ENCODE data around the gene YPEL2.
A peak's percentile ranks its signal among the peaks of the same experiment; 100 is the strongest.

YPEL2 gene

DNA sequence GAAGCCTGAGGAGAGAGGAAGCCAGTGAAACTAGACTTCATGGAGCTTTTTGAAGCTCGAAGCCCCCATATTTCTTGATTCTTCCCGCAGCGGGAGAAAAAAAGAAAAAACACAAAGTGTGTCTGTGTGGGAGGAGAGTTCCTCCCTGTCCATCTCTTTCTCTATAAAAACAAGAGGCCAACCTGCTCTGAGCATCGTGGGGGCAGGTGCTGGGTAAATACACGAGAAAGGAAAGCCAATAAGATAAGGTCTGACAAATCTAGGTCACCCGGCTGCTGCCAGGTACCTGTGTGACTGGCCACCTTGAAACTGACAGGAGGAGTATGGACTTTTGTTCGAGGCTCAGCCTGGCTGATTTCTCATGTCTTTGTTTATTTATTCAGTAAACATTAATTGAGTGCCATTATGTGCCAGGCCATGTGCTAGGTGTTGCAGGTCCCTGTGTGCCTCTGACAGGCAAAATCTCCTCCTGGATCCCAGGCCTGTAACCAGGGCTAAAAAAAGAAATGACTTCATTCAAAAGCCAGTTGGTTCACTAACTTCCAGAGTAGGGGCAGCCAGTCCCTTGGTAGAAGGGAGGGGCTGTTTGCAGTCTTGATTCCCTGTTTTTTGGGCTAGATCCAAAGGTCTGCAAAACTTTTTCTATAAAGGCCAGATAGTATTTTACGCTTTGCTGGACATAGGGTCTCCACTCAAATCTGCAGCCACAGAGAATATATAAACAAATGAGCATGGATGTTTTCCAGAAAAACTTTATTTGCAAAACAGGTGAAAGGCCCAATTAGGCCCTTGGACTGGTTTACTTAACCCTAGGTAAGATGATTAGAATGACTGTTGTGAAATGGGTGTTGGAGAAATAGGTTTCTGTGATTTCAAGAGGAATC, 35.6 kb downstream of the YPEL2 start:
- Histone ChIP-seq H3K4me1 (peaks cover 0 to 100% (median 95%) of the 10 kb centered on the region in 4 donors), H3K27me3 (no peaks in the 10 kb centered on the region), H3K4me3 (peak overlapping the region in 1 of 2 donors; percentile 4), H3K9me3 (no peaks in the 10 kb centered on the region), H3K36me3 (no peaks in the 10 kb centered on the region), H3K27ac (peak overlapping the region; percentile 89)
- DNase-seq: peak; percentile 39 to 77
- intact Hi-C loops (cut with DNase I; ENCODE audit: low total_unique reads): no loop called here
- TF ChIP-seq, protein P1, sequence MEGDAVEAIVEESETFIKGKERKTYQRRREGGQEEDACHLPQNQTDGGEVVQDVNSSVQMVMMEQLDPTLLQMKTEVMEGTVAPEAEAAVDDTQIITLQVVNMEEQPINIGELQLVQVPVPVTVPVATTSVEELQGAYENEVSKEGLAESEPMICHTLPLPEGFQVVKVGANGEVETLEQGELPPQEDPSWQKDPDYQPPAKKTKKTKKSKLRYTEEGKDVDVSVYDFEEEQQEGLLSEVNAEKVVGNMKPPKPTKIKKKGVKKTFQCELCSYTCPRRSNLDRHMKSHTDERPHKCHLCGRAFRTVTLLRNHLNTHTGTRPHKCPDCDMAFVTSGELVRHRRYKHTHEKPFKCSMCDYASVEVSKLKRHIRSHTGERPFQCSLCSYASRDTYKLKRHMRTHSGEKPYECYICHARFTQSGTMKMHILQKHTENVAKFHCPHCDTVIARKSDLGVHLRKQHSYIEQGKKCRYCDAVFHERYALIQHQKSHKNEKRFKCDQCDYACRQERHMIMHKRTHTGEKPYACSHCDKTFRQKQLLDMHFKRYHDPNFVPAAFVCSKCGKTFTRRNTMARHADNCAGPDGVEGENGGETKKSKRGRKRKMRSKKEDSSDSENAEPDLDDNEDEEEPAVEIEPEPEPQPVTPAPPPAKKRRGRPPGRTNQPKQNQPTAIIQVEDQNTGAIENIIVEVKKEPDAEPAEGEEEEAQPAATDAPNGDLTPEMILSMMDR (IDR thresholded peaks at IDR 0.05): no peak

- TF ChIP-seq, protein P1 (IDR thresholded peaks at IDR 0.05): no peak
- peaks cover 0 to 100% (median 95%) of the 10 kb centered on the region in 4 donors for H3K4me1 ChIP-seq
- no peak overlapping the region for H3K4me3 ChIP-seq
- H3K9me3 ChIP-seq: no peaks in the 10 kb centered on the region
- no peaks in the 10 kb centered on the region for H3K36me3 ChIP-seq
- DNase-seq: peak in 1 of 2 donors; percentile 54
- no peaks in the 10 kb centered on the region for H3K27me3 ChIP-seq
- H3K27ac ChIP-seq: peak overlapping the region; percentile 89
- intact Hi-C loops (cut with DNase I; ENCODE audit: low total_unique reads): no loop called here
Observed at GRCh38 chr17:59367657-59368045, 36.2 kb downstream of the YPEL2 start.

DNA sequence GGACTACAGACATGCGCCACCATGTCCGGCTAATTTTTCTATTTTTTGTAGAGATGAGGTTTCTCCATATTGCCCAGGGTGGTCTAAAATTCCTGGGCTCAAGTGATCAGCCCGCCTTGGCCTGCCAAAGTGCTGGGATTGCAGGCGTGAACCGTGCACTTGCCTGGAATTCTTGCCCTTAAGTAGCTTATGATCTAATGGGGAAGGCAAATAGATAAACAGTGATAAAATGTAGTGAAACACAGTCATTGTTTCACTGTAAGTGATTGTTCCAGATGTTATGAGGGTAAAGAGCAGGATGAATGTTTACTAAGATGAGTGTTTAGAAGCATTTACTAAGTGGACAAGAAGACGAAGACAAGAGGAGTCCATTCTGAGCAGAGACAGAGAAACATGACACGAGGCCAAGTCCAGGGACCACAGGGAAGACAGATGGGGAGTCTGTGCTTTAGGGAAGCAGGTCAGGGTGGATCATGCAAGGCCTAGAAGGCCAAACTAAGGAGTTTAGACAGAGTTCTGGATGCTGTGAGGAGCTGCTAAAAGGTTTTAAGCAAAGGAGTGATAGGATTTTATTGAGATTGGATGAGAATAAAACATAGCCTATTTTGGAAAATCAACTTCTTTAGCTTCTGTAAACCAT, 36.9 kb downstream of the YPEL2 start:
- peak in 1 of 2 donors; percentile 31 for DNase-seq
- no peaks in the 10 kb centered on the region for H3K9me3 ChIP-seq
- peaks cover 0 to 100% (median 95%) of the 10 kb centered on the region in 4 donors for H3K4me1 ChIP-seq
- TF ChIP-seq, protein P1 (IDR thresholded peaks at IDR 0.05): no peak
- intact Hi-C loops (cut with DNase I; ENCODE audit: low total_unique reads): no loop called here
- no peak overlapping the region for H3K4me3 ChIP-seq
- H3K27ac ChIP-seq: peak overlapping the region; percentile 89
- H3K36me3 ChIP-seq: no peaks in the 10 kb centered on the region
- H3K27me3 ChIP-seq: no peaks in the 10 kb centered on the region

DNA sequence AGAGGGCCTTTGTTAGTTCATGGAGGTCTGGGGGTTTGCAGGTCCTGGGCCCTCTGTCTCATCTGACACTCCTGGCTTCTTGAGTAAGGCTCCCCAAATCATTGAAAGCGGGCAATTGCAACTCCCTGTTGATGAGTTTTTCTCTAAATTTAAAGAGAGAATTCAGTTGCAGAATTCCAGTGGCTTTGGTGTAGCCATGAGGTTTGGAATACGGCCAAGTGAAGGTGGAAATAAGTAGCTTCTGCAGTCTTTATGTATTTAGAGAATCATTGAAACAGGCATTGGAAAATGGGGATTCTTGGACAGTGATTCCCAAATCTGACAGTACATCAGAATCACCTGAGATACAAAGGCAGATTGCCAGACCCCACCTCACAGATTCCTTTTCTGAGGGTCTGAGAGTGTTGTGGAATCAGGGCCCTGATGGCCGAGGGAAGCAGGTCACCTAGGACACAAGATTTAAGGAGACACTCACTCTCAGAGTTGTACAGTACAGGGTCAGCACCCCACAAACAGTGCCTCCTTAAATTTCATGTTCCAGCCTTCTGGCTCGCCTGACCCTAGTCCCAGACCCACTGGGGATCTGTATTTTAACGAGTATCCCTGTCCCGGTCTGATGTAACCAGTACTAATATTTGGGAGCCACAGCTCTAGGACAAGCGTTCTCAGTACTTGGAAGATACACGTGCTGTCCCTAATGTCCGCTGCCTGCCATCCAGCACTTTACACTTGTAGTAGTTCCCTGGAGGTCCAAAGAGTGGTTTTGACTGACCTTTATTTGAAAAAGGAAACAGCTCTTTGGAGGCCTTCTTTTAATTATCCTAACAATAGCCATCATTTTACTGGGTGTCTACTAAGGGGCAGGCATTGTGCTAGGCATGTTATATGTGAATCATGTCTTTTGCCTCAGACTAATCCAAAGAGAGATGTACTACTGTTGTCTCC, 37.8 kb downstream of the YPEL2 start:
- Histone ChIP-seq H3K36me3 (no peaks in the 10 kb centered on the region), H3K9me3 (no peaks in the 10 kb centered on the region), H3K27me3 (no peaks in the 10 kb centered on the region), H3K4me3 (no peak overlapping the region), H3K27ac (peak overlapping the region; percentile 89), H3K4me1 (peaks cover 0 to 100% (median 95%) of the 10 kb centered on the region in 4 donors)
- TF ChIP-seq, protein P1 (IDR thresholded peaks at IDR 0.05): no peak
- intact Hi-C loops (cut with DNase I; ENCODE audit: low total_unique reads): no loop called here
- DNase-seq: no peak

DNA sequence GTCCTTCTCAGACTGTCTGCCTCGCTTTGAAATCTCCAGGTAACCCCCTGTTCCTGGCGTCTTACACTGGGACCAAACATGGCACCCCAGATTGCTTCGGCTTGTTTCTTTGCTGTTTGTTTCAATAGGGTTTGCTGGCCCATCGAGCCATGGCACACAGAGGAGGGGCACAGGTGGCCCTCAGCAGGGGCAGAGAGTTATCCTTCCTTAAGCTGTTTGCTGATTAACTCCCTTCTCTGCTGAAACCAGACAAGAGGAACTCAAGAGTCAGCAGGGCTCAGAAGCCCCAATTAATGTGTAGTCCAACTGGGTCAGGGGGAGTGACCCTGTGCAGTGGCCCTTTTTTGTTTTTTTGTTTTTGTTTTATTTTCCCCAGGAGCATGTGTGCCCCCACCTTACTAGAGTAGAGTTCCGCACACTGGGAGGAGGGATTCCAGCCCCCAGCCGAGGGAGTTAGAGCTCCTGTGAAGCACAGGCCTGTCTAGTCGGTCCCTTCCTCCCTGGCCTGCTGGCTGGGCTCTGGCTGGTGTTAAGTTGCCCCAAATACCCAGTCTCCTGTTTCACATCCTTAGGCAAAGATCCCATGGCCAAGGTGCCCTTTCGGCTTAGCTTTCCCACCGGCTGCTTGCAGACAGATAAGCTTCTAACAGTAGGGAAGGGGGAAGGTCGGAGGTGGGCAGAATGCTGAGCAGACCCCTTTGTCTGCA, 39.3 kb downstream of the YPEL2 start:
- TF ChIP-seq, protein P1 (IDR thresholded peaks at IDR 0.05): no peak
- peak overlapping the region in 1 of 2 donors; percentile 12 for H3K4me3 ChIP-seq
- H3K36me3 ChIP-seq: no peaks in the 10 kb centered on the region
- H3K9me3 ChIP-seq: no peaks in the 10 kb centered on the region
- peaks cover 0 to 100% (median 96%) of the 10 kb centered on the region in 4 donors for H3K4me1 ChIP-seq
- intact Hi-C loops (cut with DNase I; ENCODE audit: low total_unique reads): no loop called here
- H3K27me3 ChIP-seq: no peaks in the 10 kb centered on the region
- DNase-seq: no peak
- H3K27ac ChIP-seq: peak overlapping the region; percentile 89

All from tibial artery (tissue), 4 donors.